Occipital lobe (tissue), 2 donors: ENCODE measurements around the gene TCF4. TPM values are rescaled to one million over a fixed set of nuclear protein-coding genes. Genes with fewer than 3 reads are reported as not detected.

Experiments
- DNase-seq: peaks from one replicate; lab custom pipeline; 2025; lab: John Stamatoyannopoulos, UW
- total RNA-seq: library from RNA; depleted of rRNA; stranded (reverse); fragments of >200 nt; gene quantifications from one replicate; pipeline ENCODE4 v1.2.3, GENCODE V29; 2014

Gene TCF4
- total RNA-seq, 1 donor from 2014 or later = 1,429 TPM

DNA sequence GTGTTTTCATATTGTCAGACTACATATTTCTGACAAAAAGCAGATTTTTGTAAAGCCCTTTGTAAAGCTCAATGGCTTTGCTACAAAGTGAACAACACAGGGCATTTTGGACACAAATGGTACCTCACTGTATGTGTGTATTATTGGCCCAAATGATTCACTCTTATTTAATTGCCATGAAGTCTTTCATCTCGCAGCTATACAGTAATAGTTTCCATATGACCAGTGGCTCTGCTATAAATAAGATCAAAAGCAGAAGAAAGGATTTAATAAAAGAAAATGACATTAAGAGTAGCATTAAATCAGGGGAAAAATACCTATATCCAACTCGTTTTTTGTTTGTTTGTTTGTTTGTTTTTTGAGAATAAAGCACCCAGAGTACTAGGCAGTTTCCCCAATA is 344.7 kb downstream of the TCF4 start:
- no peak for DNase-seq

DNA sequence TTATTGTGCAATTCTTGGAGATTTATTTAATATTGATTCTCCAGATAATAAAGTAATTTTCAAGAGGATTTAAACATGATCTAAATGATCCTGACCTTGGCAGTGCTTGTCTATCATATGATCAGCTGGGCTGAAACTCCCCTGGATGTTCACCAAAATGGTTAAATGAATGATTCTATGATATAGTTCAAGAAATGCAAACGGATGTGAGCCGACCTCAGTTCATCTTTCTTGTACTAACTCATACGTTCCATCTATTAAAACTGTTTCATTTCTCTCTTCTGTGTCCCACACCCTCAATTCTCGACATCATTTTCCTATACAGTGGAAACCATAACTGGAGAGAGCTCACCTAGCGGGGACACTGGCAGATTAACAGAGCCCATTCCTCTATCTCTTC is 347.0 kb downstream of the TCF4 start:
- DNase-seq = no peak

DNA sequence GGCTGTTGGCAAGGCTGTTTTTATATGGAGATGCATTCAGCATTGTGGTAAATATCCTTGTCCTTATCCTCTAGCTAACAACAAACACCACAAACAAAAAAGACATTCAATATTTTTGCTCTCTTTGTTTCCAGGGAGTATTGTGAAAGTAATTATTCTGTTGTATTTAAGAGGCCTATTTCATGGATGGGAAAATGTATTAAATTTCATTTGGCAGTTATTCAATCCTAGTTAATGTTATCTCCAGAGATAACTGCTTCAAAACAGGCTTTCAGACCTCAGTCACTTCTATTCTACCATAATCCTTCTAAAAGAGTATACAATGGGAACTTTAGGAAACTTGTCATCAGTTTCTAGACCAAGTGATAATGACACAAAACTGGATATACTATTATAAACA is 348.3 kb downstream of the TCF4 start:
- DNase-seq = no peak

DNA sequence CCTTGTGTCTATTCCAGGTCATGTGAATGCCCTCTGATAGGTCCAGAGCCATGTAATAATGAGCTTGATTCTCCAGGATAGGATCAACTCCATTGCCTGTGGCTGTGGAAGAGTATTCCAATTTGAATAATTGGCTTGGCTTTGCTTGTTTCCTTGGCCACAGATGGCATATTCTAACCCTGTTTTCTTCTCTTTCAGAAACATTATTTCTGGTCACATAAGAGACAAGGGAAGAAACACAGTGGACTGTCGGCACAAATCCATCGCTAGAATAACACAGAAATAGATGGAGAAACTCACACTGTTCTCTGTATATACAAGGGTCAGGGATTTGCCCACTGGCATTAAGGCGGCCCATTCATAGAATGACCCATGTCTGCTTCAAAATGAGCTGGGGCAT is 350.3 kb downstream of the TCF4 start:
- no peak for DNase-seq

DNA sequence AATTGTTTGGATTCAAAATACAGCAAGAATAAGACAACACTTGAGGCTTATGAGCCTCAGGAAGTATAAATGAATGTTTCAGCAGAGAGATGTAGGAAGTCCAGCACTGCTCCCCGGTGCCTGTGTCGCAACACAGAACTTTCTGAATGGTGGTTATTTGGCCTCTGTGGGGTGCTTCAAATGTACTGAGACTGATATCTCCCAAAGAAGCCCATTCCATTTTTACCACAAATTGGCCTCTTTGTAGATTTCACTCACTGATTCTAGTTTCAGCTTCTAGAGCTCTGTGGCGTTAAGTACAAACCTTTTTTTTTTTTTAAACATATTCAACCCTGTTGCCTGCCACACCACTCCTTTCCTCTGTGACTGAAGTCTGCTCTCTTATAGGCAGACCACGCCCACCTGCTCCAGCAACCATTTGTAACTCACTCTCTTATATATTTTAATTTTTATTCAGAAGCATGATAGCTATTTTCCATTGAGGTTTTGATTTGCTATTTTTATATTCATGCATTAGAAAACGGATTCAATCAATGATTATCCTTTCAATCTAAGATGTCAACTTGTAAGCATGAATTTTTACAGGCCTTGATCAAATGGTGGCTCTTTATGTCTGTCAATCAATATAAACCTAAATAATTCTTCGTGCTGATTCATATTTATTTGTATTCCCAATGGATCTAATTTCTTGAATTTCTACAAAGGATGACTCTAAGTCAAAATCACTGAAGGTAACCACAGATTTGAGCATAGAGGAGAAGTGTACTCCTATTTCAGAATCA is 351.7 kb downstream of the TCF4 start:
- no peak for DNase-seq

DNA sequence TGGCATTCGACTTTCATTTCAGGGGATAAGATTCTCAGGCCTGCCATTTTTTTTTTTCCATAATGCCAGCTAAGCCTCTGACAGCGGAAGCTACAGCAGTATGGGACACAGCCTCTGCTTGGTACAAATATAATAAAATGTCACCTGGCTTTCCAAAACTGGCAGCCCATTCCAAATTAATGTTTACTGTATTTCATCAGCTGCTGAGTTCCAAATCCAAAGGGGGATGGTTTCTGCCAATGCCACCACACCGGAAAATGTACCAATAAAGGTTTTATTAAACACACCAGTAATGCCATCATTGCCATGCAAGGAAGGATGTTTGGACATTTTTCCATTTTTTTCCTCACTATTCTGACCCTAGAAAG is 352.9 kb downstream of the TCF4 start:
- no peak for DNase-seq

DNA sequence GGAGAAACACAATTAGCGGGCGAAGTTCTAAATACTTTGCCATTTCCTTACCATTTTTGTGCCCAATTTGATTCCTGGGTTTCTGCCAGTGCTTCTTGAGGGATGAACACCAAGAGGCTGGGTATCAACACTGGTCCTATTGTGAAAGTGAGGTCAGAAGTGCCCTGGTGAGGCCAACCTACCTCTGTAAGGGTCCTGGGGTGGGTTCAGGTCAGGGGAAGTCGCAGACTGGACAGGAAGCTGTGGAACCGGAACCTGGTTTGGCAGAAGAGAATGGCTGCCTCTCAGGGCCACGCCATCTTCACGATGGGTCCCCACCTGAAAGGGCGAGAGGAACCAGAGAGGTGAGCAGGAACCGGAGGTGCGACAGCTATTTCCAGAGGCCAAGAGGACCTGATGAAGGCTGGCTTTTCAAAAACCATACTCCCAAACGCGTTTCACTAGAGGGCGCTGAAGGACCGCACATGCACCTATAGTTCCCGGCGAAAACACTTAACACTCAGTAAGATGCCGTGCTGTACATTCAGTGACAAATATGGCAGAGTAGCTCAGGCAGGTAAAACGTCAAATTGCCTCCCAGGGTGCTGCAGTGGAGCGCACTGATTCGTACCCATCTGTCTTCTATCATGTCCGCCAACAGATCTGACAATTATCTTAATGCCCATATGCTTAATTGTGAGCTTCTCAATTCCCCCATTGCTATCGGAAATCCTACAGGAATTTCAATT is 353.5 kb downstream of the TCF4 start:
- DNase-seq = peak; percentile 67

DNA sequence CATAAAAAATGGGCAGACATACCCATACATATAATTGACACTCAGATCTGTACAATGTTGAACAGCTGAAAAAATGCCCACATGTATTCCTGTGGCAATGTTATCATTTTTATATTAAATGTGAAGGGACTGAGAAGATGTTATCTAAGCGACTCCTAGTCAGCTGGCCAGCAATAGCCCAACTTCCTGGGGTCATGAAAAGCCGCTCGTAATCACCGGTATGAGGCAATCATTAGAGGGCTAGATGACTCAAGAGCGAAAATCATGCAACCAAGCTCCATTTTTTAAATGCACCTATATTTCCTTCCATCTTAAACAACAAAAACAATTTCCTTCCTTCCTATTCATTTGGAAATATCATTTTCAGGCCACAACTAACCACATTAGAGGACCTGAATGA is 354.1 kb downstream of the TCF4 start:
- DNase-seq = no peak

DNA sequence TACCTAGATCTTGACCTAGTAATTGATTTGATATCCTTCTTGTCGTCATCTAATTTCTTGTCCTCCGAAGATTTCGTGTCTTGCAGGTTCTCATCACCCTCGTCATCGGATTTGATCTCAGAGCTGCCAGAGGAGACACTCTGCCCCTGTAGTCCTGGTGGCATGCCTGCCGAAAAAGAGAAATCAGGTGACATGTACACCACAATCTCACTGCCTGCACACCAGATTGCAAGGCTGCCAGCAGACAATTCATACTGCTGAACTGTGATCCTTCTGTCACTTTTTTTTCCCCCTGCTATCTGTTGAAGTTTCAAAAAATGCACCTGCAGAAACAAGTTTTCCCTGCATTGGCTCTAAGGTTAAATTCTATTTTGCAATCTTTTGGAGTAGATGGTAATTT is 355.5 kb downstream of the TCF4 start:
- DNase-seq = no peak

DNA sequence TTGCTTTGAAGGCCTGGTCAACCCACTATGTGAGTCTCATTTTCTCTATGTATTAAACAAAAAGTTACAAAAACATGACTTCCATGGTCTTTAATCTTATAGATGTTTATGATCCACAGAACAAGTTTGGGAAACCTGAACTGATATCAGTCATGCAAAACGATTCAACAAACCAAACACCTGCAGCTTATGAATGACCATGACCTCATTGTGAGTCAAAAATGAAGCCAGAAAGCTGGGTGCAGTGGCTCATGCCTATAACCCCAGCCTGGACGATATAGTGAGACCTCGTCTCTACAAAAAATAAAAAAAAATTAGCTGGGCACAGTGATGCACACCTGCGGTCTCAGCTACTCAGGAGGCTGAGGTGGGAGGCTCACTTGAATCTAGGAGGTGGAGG is 358.3 kb downstream of the TCF4 start:
- DNase-seq = no peak

DNA sequence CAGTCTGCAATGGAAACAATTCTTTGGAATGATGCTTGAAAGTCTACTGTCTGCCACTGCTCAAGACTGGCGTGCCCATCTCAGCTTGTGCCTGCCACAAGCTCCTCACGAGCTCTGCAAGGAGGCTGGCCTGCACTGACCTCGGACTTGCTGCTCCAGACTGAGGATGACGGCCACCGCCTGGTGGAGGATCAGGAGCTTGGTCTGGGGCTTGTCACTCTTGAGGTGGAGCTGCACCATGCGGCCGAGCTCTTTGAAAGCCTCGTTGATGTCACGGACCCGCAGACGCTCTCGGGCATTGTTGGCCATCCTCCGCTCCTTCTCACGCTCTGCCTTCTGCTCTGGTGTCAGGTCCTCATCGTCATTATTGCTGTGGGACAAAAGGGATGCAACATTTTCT is 359.3 kb downstream of the TCF4 start:
- no peak for DNase-seq

DNA sequence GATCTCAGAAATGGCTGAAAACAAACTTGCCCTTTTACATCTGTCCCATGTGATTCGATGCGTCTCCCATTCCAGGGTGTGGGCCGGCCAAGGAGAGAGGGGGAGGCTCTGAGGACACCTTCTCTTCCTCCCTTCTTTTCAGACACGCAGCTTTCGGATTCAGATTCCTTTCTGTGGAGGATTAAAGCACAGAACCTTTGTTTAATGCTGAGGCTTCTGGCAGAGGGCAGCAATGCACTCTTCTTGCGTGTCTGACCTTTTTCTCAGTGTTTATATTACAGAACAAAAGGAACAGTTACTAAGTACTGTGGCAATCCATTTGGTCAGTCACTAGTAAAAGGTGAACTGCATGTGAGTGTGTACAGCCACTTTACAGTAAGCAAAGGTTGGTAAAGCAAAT is 359.8 kb downstream of the TCF4 start:
- no peak for DNase-seq

DNA sequence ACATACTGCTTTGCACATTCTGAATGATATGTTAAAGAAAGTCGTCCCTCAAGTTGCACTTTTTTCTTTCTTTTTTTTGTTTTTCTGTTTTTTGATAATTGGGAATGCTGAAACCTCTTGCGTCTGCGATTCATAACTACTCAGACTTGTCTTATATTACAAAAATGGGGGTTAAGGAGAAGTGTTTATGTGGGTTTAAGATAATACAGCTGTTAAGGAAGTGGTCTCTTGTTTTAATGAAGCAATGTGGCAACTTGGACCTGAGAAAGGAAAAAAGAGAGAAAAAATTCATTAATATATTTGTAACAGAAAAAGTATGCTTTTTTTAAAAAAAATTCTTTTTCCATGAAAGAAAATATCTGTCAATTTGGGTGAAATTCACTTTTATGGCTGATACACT is 360.2 kb downstream of the TCF4 start:
- no peak for DNase-seq

DNA sequence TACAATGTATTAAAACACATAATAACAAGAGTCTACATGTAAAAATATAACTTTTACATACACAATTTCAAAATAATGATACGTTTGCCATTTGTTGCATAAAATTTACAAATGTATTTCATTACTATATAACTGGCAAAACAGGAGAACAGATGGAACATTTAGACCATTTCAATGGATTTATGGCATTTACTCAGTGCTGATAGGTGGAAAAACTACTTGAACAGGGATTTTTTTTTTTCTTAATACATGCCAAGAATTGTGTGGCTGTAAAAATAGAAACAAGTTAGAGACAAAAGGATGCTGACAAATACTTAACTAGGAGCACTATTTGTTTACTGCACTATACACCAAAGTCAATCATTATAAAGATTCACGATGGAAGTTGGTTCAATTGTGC is 361.9 kb downstream of the TCF4 start:
- DNase-seq = no peak

DNA sequence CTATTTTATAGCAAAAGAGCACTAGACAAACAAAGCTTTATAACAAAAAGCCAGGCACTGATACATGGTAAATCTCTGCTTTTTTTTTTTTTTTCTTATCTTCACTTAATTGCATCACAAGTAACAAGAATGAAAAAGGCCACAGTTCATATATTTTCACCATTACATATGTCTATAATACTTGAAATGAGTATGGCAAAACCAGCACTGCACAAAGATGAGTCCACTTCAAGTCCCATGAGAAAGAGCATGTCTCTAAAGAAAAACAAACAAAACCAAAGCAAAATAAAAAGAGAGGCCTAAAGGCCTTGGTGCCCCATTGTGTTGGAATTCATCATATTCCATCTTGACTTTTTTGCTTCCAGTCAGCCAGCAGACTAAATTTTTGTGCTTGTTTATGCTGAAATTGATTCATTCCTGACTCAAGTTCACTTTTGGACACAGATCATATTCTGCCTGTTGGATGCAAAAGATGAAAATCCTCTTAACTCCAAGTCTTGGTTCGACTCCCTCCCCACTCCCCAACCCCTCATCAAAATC is 363.8 kb downstream of the TCF4 start:
- no peak for DNase-seq

DNA sequence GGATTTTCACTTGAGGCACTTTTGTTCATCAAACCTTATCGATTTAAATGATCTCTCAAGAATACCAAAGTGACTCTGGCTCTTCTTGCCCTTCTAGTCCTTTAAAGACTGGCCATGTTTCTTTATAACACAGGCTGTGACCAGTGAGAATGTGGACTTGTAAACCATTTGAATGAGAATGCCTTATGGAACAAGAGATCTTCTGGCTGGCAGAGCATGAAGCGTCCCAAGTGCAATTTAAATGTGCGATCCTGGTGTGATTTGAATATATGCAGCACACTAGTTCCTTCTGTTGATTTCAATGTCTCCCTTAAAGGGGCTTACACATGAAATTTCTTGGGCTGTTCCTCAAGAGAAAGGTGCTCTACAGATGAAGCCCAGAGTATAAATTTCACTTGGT is 366.4 kb downstream of the TCF4 start:
- no peak for DNase-seq

DNA sequence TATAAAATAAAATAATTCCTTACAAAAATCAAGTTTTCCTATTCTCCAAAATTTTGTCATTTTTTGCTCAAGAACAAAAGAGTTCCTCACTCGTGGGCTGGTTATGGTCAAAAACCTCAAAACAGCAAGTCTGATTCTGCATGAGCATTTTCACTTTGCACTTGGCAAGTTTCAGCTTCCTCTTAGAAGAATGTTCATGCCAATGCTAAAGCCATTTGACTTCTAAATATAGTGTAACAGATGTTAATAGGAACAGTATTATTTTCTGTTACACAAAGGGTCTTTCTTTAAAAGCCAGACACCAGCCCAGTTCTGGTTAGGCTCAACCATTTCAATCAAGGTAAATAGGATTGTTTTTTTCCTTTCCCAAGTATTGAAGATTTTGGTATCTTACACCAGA is 367.5 kb downstream of the TCF4 start:
- no peak for DNase-seq

DNA sequence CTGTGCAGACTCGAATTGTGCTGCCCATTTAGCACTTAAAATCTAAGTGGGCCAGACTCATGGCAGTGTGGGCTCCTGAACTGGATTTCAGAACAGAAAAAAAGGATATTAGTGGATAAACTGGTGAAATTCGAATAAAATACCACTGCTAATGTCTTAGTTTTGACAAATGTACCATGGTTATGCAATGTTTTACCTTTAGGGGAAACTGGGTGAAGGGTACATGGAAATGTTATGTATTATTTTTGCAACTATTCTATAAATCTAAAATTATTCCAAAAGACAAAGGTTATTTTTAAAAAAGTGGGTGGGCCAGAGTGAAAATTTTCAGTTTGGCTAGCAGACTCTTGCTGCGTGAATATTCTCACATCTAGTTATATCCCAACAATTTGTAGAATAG is 368.2 kb downstream of the TCF4 start:
- DNase-seq = no peak

DNA sequence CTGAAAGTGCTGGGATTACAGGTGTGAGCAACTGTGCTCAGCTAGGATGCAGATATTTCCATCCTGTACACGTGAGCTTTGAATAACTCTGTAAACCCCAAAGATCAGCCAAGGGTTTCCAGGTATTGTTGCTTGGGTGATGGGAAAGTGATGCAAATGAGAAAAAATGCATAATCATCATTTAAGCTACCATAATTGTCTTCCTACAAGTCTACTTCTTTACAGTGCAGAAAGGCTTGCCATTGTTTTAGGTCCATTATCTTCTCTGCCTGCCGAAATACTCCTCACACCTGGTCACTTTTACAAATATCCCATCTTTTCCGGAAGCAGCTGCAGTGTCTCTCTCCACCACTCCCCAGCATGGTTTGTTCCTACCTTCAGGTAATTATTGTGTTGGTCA is 368.9 kb downstream of the TCF4 start:
- no peak for DNase-seq

DNA sequence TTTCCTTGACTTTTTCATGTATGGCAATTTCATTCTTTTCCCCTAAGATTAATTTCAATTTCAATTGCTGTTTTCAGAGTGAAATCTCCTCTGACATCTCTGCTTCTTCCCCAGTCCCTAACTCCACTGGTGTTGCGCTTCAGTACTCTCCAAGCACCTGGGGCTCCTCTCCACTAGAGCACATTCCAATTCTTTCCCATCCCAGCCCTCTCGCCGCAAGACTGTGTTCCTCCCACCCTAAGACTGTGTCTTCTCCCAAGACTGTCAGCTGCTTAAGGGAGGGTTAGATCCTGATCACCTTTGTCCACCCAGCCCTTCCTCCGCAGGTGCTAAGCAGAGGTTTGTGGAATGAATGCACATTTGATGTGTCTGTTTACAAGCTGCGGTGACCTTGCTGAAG is 373.0 kb downstream of the TCF4 start:
- no peak for DNase-seq

DNA sequence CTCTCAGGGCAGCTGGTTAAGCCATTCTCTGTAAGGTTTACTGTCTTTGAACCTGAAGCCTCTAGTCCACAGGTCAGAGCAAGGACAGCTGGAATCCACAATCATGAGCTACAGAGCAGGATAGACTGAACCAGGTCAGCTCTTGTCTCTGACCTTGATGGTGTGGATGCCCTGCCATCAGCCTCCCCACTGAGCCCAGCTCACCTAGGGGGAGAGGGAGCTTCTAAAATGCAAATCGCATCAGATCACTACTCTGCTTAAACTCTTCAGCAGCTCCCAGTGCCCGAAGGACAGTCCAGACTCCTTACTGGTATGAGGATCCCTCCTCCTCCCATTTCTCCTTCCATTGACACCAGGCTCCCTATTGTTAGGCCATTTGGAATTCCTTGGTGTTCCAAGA is 373.5 kb downstream of the TCF4 start:
- no peak for DNase-seq

DNA sequence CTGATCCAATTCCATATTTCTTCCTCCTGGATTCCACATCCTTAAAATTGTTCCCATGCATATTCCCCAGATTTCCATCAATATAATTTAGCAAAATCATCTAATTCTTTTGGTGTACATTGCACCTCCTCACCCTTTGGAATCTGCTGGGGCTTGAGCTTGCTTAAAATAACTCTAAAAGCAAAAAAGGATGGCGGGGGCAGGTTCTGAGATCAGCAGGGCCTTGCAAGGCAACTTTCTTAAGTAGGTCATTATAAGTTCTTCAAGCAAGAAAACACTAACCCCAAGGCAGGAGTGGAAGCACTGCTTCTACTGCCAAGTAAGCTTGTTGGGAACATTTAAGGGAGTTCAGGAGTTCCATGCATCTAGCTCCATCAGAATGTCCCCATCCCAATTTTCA is 374.4 kb downstream of the TCF4 start:
- no peak for DNase-seq

DNA sequence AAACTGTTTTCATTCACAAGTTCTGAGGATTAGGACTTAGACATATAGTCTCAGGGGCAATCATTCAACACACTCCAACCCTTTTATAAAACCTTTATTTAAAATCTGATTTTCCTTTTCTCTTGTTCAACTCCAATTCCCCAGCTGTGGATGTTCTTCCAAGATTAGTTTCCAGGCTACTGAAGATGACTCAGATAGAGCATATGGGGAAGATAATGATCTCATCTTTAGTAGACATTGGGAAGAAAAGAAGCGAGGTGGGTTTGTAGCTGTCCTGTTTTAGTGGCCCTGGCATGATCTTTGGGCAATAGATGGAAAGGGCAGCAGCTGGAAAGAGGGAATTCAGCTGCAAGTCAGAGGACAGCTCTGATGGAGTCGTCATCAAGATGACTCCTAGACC is 381.1 kb downstream of the TCF4 start:
- no peak for DNase-seq
